Adrenal gland (tissue), 5 donors: ENCODE measurements around the gene OPRM1.

Experiments
- POLR2A ChIP-seq, 2 donors: fragments of 450-650 bp; IDR thresholded peaks; one replicate each; pipeline ENCODE4 v1.6.1; 2017; ENCODE audit warnings: antibody characterized with exemption in 2 of 2, mild to moderate bottlenecking in 2 of 2, moderate library complexity in 1 of 2
- TF ChIP-seq, protein P1 (sequence below), 6 experiments: fragments of 450-650 bp in 4 of 6; fragments of 200-600 bp in 2 of 6; sonication (generic) in 1 of 6; IDR thresholded peaks; 1 replicate in 5 of 6; 2 replicates in 1 of 6; pipeline versions ENCODE4 v1.5.1 to v1.8.0; 2016 to 2021; ENCODE audit warnings: antibody characterized with exemption in 6 of 6, mild to moderate bottlenecking in 2 of 6, moderate library complexity in 1 of 6
- donor health status: DM: no; HTN: no; CAD: no.

DNA sequence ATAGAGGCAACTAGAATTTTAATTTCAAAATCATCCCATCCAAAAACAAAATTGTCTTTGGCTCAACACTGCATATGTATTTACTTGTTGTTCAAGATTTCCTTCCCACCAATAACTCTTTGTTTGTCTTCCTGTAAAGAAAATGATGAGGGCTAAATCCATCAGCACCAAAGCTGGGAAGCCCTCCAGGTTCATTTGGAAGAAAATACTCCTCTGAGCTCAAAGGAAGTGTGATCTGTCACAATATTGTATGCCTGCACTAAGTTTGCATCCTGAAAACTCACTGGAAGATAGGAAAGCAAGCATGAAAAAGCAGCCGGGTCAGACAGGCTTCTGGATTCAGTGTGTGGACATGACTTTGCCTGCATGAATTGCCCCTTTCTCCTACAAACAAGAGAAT, 28.7 kb upstream of the OPRM1 start:
- TF ChIP-seq, protein P1, sequence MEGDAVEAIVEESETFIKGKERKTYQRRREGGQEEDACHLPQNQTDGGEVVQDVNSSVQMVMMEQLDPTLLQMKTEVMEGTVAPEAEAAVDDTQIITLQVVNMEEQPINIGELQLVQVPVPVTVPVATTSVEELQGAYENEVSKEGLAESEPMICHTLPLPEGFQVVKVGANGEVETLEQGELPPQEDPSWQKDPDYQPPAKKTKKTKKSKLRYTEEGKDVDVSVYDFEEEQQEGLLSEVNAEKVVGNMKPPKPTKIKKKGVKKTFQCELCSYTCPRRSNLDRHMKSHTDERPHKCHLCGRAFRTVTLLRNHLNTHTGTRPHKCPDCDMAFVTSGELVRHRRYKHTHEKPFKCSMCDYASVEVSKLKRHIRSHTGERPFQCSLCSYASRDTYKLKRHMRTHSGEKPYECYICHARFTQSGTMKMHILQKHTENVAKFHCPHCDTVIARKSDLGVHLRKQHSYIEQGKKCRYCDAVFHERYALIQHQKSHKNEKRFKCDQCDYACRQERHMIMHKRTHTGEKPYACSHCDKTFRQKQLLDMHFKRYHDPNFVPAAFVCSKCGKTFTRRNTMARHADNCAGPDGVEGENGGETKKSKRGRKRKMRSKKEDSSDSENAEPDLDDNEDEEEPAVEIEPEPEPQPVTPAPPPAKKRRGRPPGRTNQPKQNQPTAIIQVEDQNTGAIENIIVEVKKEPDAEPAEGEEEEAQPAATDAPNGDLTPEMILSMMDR (IDR thresholded peaks at IDR 0.05) = no peak
- no peak for TF ChIP-seq POLR2A (IDR thresholded peaks at IDR 0.05)
